Stromal cell of bone marrow (primary cell): ENCODE results near the gene STMN1.

ENCODE experiments used
- DNase-seq: peaks from one replicate; pipeline ENCODE4 v3.0.0-alpha.2; 2012; ENCODE audit warnings: low read depth

The STMN1 gene

DNA sequence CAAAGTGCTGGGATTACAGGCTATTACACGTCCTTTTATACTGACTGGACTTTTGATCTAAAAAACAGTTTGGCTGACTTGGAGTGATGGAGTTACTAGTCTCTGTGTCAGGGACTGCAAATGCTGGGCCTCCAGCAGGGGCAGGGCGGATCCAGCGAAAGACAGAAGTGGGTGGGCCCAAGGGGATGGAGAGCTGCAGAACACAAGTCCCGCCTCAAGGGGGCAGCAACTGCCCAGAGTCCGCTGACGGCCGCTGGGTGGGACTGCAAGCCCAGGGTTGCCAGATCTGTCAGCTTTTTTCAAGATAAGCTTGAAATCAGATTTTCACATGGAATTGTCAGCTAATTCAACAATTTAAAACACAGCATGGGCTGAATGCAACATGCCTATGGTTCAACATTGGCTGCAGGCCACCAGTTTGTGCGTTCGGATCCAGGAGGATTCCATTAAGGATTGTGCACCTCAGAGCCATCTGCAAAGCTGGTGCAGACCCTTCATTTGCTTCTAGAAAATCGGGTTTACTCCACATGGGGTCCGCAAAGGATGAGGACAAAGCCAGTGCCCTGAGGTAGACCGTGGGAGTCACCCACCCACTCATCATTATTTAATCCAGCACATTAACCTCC, 10.7 kb downstream of the STMN1 start:
- peak; percentile 83 for DNase-seq

DNA sequence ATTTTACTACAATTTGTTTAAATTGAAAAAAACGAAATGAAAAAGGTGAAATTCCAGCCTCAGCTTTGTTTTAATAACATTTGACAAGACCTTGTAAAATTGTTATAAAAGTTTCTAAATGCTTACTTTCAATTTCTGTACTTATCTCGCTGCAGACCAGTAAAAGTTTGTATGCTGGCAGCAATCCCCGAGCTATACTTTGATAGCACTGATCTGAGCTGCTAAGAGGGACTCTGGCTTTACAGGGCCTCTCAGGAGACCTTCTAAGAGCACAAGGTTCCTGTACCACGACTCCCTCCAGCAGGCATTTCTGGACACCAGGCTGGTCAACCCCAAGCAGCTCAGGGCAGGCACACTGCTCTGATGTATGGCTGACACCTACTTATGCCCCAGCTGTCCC, 13.1 kb downstream of the STMN1 start:
- no peak for DNase-seq

DNA sequence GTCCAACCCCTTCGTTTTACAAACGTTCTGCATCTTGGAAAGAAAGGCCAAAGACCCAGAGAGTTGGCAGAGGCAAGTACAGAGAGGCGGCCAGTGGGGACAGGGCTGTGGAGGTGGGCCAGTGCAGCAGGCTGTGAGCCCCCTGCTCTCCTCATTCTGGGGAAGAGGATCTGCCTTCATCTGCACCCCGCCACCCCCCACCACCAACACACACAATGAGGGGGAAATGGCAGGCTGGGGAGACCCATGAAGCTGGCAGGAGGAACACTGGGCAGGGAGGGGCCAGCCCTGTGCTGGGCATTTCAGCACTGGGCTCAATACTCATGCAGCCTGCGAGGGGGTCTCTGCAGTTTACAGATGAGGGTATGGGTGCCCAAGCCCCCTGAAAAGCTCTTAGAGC, 14.6 kb downstream of the STMN1 start:
- DNase-seq = no peak

DNA sequence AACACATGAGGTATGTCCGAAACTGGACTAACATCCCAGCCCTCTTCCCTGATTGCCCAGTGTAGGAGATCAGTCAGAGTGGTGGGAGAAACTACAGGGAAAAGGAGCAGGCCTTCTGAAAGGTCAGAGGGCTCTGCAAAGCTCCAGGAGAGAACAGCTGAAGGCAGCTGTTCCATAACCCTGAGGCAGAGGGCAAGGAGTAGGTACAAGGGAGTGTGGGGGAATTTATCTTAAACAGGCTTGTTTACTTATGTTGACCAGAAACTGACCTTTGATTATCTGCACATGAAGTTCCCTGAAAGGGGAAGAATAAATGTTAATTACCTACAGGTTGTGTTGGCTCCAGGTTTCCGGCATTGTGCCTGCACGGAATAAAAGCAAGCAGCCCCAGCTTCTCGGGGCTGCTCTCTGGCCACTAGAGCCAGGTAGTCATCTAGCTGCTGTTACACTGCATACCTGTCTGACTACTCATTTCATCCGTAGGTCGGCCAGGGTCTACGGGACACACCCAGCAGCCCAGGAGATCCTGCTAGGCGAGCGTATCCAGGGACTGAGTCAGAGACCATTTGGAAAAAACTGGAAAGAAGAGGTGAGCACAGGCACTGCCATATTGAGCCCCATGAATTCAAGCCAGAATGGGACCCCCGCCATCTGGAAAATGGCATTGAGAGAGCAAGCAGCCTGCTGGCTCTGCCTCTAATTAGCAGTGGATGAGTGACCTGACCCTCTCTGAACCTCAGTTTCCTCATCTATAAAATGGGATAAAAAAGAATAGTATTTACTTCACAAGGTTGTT, 15.8 kb downstream of the STMN1 start:
- DNase-seq = no peak

DNA sequence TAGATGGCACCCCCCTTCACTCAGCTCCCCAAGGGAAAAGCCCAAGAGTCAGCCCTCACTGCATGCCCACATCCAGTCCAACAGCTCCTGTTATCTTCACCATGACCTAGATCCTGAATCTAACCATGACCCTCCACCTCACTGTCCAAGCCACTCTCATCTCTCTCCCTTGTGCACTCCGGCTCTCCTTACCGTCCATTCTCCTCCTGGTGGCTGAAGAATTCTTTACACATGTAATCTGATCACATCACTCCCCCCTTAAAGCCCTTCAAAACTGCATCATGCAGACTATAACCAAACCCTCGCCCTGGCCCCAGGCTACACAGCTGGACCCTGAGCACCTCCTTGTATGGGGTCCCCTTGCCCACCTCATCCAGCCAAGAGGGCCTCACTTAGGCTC, 16.7 kb downstream of the STMN1 start:
- no peak for DNase-seq

DNA sequence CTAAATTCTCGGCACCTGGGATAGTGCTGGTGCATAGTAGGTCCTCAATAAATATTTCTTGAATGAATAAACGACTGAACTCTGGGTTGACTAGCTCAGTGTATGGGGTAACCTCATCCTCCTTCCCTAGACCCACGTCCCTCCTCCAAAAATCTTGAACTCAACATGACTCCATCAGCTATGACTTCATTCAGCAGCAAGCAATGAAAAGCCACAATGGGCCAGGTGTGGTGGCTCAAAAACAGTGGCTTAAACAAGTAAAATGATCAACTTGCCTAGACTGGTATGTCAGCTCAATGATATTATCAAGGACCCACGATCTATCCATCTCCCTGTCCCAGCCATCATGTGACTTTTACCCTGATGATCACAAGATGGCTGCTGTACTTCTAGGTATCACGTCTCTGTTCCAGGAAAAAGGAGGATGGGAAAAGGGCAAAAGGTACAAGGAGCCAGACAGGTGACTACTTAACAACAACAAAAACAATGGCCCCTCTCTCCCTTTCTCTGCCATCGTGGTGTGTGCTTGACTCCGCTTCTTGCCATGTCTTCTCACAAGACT, 17.7 kb downstream of the STMN1 start:
- DNase-seq = no peak

DNA sequence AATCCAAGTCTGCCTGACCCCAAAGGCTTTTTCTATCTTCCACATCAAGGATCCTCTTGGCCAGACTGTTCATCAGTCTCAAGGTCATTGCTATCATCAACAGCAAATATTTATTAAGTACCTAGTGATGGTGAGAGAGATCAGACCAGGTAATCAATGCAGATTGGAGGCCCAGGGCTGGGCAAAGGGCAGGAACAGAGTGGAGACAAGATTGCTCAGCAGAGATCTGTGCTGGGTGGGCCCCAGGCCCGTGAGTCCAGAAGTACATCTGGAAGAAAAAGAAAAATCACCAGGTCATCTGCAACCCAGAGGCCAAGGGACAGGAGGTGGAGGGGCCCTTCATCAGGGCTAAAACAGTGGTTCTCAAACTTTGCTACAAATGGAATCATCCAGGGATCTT, 20.6 kb downstream of the STMN1 start:
- DNase-seq = no peak

DNA sequence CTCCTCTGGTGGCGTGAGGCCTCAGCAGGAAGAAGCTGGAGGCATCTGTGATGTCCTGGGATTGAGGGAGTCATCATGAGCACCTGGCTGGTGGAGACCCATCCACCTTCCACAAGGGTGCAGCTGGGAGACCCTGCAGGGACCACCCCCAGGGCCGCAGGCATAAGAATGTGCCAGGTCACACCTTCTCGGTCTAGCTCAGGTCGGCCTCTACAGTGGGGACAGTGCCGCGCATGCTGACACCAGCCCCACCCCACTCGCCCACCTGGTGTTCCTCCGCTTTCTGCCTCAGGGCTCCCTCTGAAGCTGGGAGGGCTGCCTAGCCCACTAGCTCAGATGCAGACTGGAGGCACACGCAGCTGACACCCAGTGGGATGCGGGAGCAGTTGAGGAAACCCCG, 25.0 kb downstream of the STMN1 start:
- no peak for DNase-seq

DNA sequence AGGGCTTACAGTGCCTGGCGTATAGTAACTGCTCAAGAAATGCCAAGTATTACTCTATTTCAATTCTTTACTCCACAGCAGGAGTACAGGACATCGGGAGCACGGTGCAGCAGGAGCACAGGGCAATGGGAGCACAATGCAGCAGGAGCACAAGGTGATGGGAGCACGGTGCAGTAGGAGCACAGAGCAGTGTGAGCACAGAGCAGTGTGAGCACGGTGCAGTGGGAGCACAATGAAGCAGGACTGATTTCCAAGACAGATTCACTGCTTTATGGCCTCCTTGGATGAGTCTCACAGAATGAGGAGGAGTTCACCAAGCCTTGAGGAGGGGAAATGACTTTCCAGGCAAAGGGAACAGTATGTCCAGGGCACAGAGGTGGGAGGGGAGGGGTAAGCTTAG, 25.7 kb downstream of the STMN1 start:
- DNase-seq = no peak

DNA sequence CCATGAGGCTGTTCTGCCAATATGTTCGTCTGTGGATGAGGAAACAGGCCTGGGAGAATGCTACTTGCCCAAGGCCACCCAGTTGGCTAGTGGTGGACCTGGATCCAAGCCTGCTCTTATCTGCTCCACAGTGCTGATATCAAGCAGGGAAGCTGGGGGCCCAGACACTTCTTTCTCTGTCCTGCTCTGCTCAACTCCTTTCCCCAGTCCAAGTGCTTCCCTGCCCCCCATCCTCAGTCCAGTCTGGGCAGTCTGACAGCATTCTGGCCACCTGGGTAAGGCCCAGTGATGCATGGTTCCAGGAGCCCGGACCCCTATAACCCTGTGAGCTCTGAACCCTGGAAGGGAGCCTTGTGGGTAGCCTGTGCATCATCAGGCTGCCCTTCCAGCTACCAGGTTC, 26.5 kb downstream of the STMN1 start:
- no peak for DNase-seq

DNA sequence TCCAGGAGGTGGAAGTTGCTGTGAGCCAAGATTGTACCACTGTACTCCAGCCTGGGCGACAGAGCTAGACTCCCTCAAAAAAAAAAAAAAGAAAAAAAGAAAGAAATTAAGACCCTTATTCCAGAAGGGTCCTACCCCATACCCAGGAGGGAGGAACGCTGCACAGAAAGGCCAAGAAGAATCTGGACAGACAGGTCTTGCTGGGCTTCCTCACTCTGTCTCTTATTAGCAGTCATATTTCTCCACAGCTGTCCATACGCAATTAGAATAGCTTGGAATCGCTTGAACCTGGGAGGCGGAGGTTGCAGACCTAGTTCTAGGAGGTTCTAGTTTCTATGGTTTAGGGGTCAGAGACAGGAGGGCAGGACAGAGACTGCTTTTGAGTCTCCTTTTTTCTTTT, 27.5 kb downstream of the STMN1 start:
- DNase-seq = no peak

DNA sequence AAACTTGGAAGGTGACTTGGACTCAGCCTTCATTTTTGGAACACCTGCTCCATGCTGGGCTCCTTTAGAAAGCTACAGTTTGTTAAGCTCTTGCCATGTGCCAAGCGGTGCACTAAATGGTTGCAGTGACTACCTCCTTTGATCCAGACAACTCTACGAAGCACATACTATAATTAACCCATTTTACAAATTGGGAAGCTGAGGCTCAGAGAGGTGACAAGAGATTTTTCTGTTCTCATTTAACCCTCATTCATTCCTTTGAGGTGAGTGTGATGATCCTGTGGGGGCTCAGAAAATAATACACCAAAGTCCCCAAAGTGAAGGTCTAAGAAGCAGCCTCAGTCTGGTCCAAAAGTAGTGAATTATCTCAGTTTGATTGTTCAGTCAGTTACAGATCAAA, 29.1 kb downstream of the STMN1 start:
- no peak for DNase-seq

DNA sequence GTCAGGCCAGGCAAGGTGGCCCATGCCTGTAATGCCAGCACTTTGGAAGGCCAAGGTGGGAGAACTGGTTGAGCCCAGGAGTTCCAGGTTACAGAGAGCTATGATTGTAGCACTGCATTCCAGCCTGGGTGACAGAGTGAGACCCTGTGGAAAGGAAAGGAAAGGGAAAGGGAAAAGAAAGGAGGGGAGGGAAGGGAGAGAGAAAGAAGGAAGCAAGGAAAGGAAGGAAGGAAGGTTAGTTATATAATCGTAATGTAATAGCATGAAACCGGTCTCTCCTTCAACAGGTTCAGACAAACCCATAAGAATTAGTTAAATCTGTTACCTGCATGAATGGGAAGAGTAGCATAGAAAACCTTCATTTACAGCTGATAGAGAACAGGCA, 29.5 kb downstream of the STMN1 start:
- no peak for DNase-seq

DNA sequence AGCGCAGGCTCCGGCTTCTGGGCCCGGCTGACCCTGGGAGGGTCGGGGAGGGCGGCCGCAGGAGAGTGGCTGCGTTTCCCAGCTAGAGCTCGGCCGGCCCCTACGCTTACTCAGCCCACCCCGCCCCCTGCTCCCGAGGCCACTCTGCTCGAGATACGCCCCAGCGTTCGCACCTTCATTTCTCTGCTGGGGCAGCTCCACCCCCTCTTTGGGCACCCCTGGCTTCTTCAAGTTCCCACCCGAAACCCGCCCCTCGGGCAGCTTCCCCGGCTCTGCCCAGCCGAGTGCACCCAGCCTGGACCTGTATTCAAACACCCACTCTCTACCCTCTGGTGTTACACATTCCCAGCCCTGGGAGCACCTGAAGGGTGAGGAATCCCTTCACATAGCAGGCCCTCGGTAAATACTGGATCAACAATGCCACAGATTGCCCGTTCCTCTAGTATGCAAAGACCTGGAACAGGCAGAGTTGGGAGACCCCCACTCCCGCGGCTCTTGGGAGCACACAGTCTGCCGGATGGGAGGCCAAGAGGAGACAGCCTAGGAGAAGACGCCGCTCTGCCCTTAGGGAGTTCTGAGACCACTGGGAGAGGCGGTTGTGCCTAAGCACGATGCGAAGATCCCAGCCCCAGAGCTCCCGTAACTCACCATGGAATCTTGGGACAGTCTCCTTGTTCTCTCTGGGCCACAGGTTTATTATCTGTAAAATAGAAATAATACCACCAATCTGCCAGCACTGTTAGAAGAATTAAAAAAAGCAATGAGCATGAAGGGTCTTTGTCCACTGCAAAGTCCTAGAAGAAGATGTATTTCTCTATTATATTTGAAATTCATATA, 30.1 kb downstream of the STMN1 start:
- DNase-seq = no peak

DNA sequence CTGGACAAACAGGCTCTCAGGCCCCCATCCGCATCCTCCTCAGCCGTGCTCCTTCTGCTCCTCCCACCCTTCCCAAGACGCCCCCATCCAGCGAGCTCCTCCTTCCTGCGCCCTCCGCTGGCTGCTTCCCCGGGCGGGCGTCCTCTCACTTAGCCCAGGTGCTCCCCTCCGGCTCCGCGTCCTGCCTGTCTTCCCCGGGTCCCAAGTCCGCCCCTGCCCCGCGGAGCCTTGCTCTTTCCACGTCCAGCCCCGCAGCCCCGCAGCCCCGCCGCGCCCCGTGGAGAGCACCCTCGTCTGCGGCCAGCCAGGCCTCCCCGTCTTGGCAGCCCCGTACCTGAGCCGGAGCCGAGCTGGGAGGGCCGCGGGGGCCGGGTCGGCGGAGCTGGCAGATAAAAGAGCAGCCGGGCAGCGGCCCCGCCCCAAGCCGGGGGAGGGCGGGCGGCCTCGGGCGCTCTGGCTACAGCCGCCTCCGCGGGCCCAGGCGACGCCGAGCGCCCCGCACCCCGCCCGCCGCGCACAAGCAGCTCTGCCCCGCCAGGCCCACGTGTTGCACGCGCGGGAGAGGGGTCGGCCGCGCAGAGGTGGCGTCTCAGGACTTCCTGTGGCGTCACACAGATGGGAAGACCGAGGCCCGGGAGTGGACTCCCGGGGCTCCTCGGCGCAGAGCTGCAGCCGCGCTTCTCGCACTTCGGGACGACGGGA, 30.9 kb downstream of the STMN1 start, which contains the start of gene PAQR7:
Gene PAQR7, minus strand, starts transcription at position 555 of the 702 bp plus-strand sequence. CDS start 11,869 bp downstream, outside the sequence.
- DNase-seq = peak; percentile 54

DNA sequence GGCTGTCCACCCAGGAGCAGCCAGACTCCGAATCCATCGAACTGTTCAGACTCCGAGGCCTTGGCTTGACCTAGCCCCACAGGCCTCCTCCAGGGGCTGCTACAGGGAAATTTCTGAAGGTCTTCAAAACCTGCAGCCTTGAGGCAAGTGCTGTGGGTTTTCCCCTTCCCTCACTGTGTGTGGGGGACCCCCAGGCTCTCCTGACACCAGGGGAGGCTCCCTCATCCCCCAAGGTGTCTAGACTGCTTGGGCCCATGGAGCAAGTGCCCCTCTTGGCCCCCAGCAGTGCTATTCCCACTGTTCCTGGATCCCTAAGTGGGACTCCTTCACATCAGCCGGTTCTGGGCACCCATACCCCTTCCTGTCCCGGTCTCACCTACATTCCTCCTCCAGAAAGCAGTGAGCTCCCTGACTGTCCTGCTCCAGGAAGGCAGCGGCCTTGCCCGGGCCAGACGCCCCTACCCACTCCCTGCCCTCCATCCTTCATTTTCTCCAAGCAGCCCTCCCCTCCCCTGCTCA, 31.5 kb downstream of the STMN1 start:
- no peak for DNase-seq

DNA sequence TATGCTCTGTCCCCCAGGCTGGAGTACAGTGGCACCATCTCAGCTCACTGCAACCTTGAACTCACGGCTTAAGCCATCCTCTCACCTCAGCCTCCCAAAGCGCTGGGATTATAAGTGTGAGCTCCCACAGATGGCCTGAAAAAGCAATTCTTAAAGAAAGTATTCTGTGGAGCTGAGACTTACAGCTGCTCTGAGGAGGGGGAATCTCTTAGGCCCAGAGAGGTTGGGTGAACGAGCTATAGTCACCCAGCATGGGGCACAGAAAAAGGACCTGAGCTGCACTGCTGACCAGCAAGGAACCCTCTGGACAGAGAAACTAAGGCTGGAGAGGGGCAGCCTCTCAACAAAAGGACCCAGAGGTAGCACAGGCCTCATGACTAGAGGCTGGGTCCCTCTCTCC, 32.0 kb downstream of the STMN1 start:
- no peak for DNase-seq

DNA sequence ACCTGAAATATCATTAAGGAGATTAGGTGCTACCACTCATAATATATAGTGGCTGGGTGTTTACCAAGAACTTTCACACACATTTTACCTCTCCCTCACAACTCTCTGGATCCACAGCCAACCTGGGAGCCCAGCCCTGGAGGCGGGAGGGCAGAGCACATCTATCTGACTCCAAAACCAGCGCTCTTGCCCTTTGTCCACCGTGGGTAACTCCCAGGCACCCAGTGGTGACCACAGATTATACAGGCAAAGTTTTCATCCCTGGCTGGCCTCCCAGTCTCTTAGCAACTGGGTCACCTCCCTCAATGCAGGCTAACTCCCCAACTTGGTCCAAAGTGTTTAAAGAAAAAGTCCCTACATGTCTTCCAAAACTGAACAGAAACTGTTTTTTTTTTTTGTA, 33.1 kb downstream of the STMN1 start:
- no peak for DNase-seq

DNA sequence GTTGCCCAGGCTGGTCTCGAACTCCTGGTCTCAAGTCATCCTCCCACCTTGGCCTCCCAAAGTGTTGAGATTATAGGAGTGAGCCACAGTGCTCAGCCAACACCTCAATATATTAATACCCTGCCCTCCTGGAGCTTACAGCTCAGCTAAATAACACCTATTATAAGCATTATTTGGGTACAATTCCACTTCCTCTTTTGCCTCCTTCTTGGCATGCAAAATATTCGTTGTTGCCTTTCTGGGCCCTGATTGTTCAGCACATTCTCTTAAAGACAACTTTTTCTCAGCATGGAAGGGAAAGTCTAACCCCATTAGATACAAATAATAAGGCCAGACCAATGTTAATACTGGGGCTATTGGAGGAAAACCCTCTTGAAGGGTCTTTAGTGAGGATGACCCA, 33.5 kb downstream of the STMN1 start:
- DNase-seq = no peak

DNA sequence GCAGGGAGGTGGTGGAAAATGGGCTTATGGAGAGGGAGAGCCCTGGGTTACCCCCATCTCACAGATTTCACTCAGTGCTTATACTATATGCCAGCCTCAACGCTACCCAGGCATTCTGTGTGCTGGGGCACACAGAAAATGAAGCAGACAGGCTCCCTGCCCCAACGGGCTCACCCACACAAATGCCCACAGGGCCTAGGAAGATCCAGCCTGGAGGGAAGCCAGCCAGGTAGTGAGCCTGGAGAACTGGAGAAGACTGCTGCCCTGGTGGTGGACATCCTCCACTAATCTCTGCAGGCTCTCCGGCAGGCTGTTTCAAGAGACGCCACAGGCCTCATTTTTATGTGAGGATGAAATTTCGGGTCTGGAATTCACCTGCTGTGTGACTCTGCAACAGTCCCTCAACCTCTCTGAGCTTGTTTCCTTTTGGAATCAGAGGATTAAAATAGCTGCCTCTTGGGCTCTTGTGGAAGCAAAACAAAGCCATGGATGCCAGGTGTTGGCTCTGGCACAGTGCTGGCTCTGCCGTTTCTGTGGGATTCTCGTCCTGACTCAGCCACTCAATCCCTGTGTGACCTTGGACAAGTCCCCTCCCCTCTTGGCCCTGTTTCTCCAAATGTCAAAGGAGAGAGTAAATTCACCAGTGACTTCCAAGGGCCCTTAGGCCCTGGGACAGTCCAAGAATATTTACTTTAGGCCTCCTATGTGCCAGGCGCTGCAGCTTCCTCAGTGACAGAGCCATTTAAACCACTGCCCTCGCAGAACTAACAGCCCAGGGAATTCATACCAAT, 34.3 kb downstream of the STMN1 start:
- no peak for DNase-seq
